ENCODE results near the gene RNF220.

The RNF220 gene

DNA sequence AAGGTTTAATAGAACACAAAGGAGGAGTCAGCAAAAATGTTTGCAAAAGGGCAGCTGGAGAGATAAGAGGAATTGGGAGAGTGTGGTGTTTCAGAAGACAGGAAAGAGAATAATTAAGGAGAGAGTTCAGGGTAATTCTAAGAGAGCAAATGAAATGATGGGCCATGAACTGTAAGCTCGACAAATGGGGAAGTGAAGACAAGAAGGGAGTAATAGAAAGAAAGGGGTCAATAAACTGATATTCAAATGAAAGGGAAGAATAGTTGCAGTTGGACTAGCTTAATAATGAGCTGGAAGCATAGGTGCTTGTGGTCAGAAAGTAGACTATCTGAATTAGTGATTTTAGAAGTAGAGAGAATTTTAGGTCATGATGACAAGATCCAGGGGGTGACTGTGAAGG lies 15.6 kb upstream of the RNF220 start:
- no peak overlapping the region for H3K27ac ChIP-seq

GRCh38 chr1:44390277-44390676 lies 14.8 kb upstream of the RNF220 start:
- no peak for TF ChIP-seq CTCF (conservative IDR thresholded peaks at IDR 0.05)
- no peak overlapping the region for H3K27ac ChIP-seq

More for the DNA sequence above, 15.6 kb upstream of the RNF220 start:
- TF ChIP-seq CTCF (conservative IDR thresholded peaks at IDR 0.05): no peak

GRCh38 chr1:44401256-44402228 lies 3.5 kb upstream of the RNF220 start:
- no peak overlapping the region for H3K27ac ChIP-seq
- no peak for TF ChIP-seq CTCF (conservative IDR thresholded peaks at IDR 0.05)

DNA sequence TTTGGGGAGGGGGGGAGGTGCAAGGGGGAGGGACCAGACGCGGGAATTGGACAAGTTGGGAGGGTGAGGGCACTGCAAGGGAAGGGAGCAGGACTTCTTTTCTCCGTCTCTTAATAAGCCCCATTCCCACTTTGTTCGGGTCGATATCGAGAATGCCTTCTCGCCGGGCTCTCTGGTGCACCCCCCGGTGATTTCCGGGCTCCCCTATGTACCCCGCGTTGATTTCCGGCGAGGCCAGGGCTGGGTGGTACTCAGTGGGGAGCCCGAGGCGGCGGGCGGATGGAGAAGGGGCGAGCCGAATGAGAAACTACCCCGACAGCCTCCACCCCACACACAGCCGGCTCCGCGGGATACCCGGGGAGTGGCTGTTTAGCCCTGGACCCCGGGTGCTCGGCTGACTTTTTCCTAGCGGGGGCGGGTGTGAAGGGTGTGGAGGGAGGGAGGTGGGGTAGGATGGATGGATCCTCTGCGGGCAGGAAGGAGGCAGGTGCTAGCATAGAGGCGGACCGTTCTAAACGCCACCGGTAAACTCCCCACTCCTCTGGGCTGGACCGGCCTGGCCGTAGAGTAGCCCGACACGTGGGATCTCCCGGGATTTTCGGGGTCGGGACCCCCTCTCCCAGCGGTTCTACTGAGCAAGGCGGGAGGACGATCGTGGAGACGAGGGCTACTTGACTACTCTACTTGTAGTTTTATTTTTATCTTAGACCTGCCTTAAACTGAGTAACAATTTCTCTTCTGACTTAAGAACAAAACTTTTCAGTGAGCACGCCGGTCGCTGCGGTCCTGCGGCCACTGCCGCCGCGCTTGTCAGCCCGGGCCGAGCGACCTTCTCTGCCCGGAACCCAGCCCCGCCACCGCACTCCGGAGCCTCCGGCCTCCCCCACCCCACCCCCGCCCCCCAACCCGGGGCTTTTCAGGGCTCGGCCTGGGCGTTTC lies 1.0 kb downstream of the RNF220 start:
- no peak for TF ChIP-seq CTCF (conservative IDR thresholded peaks at IDR 0.05)

DNA sequence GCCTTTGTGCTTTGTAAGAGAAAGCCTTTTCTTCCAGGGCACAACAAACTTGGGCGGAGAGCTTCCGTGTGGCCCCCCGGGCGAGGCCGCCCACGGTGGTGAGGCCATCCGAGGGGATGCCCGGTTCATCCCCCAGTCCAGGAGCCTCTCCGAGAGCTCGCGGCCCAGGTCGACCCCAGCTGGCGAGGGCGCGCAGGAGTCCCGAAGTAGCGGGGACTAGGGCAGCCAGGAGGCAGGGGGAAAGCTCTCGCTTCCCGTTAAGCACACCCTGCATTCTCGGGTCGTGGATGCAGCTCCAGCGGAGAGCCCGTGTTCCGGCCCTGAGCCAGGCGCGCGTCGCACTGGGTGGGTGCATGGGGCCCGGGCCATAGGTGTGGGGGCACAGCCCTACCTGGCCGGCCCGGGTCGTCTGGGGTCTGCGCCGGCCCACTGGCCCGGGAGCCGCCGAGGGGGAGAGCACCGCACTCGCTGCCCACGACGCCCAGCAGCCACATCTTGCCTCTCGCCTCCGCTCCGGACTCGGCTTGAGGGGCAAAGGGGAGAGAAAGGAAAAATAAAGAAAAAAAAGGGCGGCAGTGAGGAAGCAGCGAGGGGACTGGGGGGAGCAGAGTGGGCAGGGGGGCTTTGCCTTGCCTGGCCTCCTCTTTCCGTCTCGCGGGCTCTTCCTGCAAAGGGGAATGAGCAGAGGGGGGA lies 1.8 kb downstream of the RNF220 start:
- H3K27ac ChIP-seq: no peak overlapping the region
- no peak for TF ChIP-seq CTCF (conservative IDR thresholded peaks at IDR 0.05)

More for the DNA sequence above, 1.0 kb downstream of the RNF220 start:
- no peak overlapping the region for H3K27ac ChIP-seq

GRCh38 chr1:44407430-44408211 lies 2.6 kb downstream of the RNF220 start:
- TF ChIP-seq CTCF (conservative IDR thresholded peaks at IDR 0.05): no peak
- H3K27ac ChIP-seq: no peak overlapping the region

Measured in VCaP (cell line).